Type B pancreatic cell (in vitro differentiated cells): Measurements from ENCODE around the gene PMEPA1. TPM values are rescaled to one million over a fixed set of nuclear protein-coding genes. Genes with fewer than 3 reads are reported as not detected.

Experiments used
- DNase-seq: peaks from one replicate; pipeline ENCODE4 v3.0.0; 2021; ENCODE audit warnings: mixed read lengths; ENCODE audit not compliant: unreplicated experiment; ENCODE audit errors: extremely low spot score
- H3K27ac Mint-ChIP-seq: 2 replicates; pipeline ENCODE4 v1.8.0; 2021; ENCODE audit warnings: mild to moderate bottlenecking, mixed read lengths
- H3K27me3 Mint-ChIP-seq: 2 replicates; pipeline ENCODE4 v1.8.0; 2021; ENCODE audit warnings: mixed read lengths
- H3K36me3 Mint-ChIP-seq: 2 replicates; pipeline ENCODE4 v1.8.0; 2021; ENCODE audit warnings: mixed read lengths
- H3K4me1 Mint-ChIP-seq: one replicate; pipeline ENCODE4 v1.8.0; 2021; ENCODE audit warnings: mixed read lengths; ENCODE audit not compliant: unreplicated experiment
- H3K4me3 Mint-ChIP-seq: 2 replicates; pipeline ENCODE4 v1.8.0; 2021; ENCODE audit warnings: mild to moderate bottlenecking, mixed read lengths
- H3K9me3 Mint-ChIP-seq: 2 replicates; pipeline ENCODE4 v1.8.0; 2021; ENCODE audit warnings: mixed read lengths
- total RNA-seq: library from RNA; stranded (reverse); gene quantifications from 2 replicates; pipeline ENCODE4 v1.2.1, GENCODE V29; 2021; ENCODE audit warnings: low replicate concordance
- TF ChIP-seq, protein P1 (sequence below): fragments of 200-600 bp; sonication (generic); conservative IDR thresholded peaks from 2 replicates; pipeline ENCODE4 v1.5.0; 2021; ENCODE audit warnings: antibody characterized with exemption, mild to moderate bottlenecking

PMEPA1 gene
- total RNA-seq, 1 donor from 2014 or later = 8.8 TPM

DNA sequence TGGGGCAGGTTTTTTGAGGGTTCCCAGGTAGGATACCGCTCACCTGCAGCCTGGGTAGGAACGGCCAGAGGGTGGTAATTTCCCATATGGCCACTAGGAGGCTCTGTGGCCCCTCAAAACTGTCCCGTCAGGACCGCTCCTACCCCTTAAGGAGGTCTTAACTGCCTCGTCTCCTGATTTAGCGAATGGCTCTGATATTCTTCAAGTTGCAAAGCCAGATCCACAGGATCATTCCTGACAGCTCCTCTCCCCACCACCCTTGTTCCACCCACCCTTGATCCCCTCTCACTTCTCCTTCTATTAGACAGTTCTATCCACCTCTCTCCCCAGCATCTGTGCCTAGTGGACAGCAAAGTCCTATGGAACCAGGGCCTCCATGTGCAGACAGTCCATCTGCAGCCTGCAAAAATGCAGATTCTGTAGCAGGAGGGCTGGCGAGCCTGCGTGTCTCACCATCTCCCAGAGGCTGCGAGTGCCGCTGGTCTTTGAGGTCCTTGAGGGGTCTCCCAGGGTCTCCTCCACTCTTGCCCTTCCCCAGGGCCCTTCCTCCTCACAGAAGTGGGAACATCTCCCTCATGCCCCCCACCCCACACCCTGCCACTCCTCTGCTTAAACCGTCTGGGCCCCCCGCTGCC is 55.3 kb downstream of the PMEPA1 start:
- Mint-ChIP-seq H3K36me3 (no peaks in the 10 kb centered on the region), H3K4me1 (peaks cover 6% of the 10 kb centered on the region), H3K4me3 (no peak overlapping the region), H3K27ac (no peak overlapping the region), H3K9me3 (no peaks in the 10 kb centered on the region), H3K27me3 (peaks cover 11% of the 10 kb centered on the region)
- peak; percentile 71 for DNase-seq
- TF ChIP-seq, protein P1, sequence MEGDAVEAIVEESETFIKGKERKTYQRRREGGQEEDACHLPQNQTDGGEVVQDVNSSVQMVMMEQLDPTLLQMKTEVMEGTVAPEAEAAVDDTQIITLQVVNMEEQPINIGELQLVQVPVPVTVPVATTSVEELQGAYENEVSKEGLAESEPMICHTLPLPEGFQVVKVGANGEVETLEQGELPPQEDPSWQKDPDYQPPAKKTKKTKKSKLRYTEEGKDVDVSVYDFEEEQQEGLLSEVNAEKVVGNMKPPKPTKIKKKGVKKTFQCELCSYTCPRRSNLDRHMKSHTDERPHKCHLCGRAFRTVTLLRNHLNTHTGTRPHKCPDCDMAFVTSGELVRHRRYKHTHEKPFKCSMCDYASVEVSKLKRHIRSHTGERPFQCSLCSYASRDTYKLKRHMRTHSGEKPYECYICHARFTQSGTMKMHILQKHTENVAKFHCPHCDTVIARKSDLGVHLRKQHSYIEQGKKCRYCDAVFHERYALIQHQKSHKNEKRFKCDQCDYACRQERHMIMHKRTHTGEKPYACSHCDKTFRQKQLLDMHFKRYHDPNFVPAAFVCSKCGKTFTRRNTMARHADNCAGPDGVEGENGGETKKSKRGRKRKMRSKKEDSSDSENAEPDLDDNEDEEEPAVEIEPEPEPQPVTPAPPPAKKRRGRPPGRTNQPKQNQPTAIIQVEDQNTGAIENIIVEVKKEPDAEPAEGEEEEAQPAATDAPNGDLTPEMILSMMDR = peak; percentile 95

DNA sequence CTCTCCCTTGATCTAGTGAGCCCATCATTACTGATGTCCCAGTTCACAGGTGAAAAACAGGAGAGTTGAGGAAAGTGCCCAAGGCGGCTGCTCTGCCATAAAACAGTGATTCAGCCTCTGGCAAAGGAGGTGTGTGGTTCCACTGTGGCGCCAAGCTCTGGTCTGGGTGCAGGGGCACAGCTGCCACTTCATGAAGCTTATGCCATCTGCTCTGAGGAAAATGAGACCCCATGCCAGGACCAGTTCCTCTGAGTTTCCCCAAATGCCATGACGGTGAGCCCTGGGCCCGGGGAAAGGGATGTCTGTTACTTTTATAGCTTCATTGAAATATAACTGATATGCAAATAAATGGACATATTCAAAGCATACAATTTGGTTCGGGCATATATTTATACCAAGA is 55.9 kb downstream of the PMEPA1 start:
- Mint-ChIP-seq H3K27ac (no peak overlapping the region), H3K36me3 (no peaks in the 10 kb centered on the region), H3K9me3 (no peaks in the 10 kb centered on the region), H3K27me3 (peaks cover 11% of the 10 kb centered on the region), H3K4me1 (peaks cover 6% of the 10 kb centered on the region), H3K4me3 (no peak overlapping the region)
- TF ChIP-seq, protein P1 = no peak
- no peak for DNase-seq

DNA sequence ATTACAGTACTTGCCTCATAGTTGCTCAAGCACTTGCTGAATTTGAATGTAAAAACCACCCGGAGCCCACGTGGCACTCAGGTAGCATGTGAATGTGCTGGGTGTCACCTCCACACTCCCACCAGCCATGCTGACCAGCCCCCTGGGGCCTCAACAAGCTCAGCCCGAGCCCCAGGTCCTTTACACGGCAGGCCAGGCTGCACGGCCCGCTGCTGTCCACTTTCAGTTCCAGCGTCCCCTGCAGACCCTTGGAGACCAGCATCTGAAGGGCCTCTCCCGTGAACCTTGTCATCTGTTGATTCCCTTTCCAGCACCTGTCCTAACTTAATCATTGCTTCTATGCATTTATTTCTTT is 56.3 kb downstream of the PMEPA1 start:
- H3K9me3 Mint-ChIP-seq = no peaks in the 10 kb centered on the region
- peaks cover 11% of the 10 kb centered on the region for H3K27me3 Mint-ChIP-seq
- TF ChIP-seq, protein P1 = no peak
- no peak overlapping the region for H3K27ac Mint-ChIP-seq
- H3K36me3 Mint-ChIP-seq = no peaks in the 10 kb centered on the region
- DNase-seq = no peak
- peaks cover 6% of the 10 kb centered on the region for H3K4me1 Mint-ChIP-seq
- H3K4me3 Mint-ChIP-seq = no peak overlapping the region

DNA sequence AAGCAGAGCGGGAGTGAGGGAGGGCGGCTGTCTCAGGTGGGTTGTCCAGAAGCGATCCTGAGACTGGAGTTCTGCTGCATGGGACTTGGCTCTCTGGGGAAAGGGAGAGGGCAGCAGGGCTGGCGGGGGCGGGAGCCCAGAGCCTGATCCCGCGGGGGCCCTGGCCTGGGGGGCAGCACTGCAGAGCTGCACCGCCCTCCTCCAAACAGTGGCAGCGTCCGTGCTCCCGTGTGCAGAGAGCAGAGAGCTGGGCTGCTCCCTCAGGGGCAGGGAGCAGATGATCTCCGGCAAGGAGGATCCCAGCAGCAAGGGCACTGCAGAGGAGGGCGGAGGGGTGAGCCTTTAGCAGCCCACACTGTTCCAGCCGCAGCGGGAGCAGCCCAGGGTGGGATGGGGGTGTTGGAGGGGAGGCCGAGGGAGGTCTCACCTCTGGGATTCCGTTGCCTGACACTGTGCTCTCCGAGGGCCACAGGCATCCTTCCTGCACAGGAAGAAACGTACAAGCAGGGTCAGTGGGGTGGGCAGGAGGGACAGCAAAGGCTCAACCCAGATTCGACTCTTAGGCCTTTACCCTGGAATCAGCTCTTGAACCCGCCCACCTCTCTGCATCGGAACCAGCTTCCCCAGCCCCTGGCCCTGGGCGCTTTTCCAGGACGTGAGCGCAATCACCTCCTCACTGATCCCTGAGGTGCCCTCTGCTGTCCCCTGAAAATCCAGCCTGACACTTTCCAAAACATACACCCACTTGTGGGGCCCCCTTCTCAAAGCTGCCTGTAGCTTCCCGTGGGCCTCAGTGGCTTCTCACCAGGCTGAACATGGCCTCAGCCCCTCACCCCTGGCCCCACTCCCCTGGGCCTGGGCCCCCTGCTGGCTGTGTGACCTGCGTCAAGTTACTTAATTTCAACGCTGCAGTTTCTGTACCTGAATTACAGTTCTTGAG is 56.9 kb downstream of the PMEPA1 start:
- TF ChIP-seq, protein P1 = no peak
- no peaks in the 10 kb centered on the region for H3K36me3 Mint-ChIP-seq
- DNase-seq = peak; percentile 65
- no peaks in the 10 kb centered on the region for H3K9me3 Mint-ChIP-seq
- H3K27ac Mint-ChIP-seq = no peak overlapping the region
- H3K27me3 Mint-ChIP-seq = peaks cover 17% of the 10 kb centered on the region
- no peak overlapping the region for H3K4me3 Mint-ChIP-seq
- peaks cover 6% of the 10 kb centered on the region for H3K4me1 Mint-ChIP-seq

DNA sequence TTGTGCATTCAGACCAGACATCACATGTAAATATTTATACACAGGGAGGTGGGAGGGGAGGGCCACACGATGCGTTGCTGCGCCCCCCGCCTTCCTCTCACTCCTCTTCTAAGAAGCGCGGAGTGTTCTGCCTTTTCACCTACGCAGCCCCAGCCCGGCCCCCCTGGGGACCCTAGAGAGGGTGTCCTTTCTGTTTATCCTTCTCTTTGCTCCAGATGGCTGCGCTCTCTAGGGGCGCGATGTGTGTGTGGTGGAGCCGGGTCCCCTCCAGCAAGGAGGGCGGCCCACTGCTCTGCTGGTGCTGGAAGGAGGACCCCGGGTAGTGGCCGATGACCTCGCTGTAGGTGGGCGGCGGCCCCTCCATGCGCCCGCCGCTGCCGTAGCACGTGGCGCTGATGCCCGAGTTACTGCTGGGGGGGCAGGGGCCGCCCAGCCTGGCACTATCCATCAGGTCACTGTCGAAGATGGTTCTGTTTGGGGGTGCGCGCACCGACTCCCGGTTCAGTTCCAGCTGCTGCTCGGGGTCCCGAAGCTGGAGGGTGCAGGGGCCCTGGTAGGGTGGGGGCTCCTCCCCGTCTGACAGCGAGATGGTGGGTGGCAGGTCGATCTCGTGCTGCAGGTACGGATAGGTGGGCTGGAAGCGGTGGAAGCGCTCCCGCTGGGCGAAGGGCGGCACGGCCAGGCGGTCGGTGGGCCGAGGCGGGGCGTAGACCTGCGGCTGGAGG is 57.8 kb downstream of the PMEPA1 start:
- no peak overlapping the region for H3K4me3 Mint-ChIP-seq
- peak; percentile 62 for DNase-seq
- H3K4me1 Mint-ChIP-seq = peaks cover 6% of the 10 kb centered on the region
- TF ChIP-seq, protein P1 = no peak
- no peaks in the 10 kb centered on the region for H3K9me3 Mint-ChIP-seq
- no peaks in the 10 kb centered on the region for H3K36me3 Mint-ChIP-seq
- peaks cover 20% of the 10 kb centered on the region for H3K27me3 Mint-ChIP-seq
- no peak overlapping the region for H3K27ac Mint-ChIP-seq
